ENCODE measurements around the gene SH3TC1.

DNA sequence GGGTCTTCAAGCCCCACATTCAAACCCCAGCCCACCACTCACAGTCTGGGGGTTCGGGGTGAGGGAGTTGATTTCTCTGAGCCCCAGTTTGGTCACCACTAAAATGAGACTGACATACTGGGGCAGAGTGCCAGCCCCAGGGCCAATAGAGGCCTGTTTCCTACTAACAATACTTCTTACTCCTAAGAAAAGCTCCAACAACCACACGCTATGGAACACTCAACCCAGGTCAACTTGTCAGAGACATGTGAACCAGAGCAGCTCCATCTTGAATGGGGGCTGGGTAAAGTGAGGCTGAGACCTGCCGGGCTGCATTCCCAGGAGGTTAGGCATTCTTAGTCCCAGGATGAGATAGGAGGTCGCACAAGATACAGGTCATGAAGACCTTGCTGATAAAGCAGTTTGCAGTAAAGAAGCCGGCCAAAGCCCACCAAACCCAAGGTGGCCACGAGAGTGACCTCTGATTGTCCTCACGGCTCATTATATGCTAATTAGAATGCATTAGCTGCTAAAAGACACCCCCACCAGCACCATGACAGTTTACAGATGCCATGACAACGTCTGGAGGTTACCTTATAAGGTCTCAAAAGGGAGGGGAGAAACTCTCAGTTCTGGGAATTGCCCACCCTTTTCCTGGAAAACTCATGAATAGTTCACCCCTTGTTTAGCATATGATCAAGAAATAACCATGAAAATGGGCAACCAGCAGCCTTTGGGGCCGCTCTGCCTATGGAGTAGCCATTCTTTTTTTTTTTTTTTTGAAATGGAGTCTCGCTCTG, 43.9 kb downstream of the SH3TC1 start:
- no peak for TF ChIP-seq MAZ (IDR thresholded peaks at IDR 0.05; ENCODE audit: borderline replicate concordance, low read depth, low read length)
- no peak for TF ChIP-seq MAZ (CRISPR knock-in tag; IDR thresholded peaks at IDR 0.05; ENCODE audit: low read depth)
- TF ChIP-seq, protein P1, sequence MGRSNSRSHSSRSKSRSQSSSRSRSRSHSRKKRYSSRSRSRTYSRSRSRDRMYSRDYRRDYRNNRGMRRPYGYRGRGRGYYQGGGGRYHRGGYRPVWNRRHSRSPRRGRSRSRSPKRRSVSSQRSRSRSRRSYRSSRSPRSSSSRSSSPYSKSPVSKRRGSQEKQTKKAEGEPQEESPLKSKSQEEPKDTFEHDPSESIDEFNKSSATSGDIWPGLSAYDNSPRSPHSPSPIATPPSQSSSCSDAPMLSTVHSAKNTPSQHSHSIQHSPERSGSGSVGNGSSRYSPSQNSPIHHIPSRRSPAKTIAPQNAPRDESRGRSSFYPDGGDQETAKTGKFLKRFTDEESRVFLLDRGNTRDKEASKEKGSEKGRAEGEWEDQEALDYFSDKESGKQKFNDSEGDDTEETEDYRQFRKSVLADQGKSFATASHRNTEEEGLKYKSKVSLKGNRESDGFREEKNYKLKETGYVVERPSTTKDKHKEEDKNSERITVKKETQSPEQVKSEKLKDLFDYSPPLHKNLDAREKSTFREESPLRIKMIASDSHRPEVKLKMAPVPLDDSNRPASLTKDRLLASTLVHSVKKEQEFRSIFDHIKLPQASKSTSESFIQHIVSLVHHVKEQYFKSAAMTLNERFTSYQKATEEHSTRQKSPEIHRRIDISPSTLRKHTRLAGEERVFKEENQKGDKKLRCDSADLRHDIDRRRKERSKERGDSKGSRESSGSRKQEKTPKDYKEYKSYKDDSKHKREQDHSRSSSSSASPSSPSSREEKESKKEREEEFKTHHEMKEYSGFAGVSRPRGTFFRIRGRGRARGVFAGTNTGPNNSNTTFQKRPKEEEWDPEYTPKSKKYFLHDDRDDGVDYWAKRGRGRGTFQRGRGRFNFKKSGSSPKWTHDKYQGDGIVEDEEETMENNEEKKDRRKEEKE (IDR thresholded peaks at IDR 0.05) = no peak
- TF ChIP-seq, protein P2, sequence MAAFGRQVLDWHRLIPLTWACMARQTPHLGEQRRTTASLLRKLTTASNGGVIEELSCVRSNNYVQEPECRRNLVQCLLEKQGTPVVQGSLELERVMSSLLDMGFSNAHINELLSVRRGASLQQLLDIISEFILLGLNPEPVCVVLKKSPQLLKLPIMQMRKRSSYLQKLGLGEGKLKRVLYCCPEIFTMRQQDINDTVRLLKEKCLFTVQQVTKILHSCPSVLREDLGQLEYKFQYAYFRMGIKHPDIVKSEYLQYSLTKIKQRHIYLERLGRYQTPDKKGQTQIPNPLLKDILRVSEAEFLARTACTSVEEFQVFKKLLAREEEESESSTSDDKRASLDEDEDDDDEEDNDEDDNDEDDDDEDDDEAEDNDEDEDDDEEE (CRISPR knock-in tag; IDR thresholded peaks at IDR 0.05) = no peak
- no peak for TF ChIP-seq KLF13 (CRISPR knock-in tag; IDR thresholded peaks at IDR 0.05)
- TF ChIP-seq JUN (CRISPR knock-in tag; IDR thresholded peaks at IDR 0.05) = no peak
- TF ChIP-seq, protein P3, sequence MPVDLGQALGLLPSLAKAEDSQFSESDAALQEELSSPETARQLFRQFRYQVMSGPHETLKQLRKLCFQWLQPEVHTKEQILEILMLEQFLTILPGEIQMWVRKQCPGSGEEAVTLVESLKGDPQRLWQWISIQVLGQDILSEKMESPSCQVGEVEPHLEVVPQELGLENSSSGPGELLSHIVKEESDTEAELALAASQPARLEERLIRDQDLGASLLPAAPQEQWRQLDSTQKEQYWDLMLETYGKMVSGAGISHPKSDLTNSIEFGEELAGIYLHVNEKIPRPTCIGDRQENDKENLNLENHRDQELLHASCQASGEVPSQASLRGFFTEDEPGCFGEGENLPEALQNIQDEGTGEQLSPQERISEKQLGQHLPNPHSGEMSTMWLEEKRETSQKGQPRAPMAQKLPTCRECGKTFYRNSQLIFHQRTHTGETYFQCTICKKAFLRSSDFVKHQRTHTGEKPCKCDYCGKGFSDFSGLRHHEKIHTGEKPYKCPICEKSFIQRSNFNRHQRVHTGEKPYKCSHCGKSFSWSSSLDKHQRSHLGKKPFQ (CRISPR knock-in tag; IDR thresholded peaks at IDR 0.05; ENCODE audit: insufficient replicate concordance) = no peak
- TF ChIP-seq, protein P4, sequence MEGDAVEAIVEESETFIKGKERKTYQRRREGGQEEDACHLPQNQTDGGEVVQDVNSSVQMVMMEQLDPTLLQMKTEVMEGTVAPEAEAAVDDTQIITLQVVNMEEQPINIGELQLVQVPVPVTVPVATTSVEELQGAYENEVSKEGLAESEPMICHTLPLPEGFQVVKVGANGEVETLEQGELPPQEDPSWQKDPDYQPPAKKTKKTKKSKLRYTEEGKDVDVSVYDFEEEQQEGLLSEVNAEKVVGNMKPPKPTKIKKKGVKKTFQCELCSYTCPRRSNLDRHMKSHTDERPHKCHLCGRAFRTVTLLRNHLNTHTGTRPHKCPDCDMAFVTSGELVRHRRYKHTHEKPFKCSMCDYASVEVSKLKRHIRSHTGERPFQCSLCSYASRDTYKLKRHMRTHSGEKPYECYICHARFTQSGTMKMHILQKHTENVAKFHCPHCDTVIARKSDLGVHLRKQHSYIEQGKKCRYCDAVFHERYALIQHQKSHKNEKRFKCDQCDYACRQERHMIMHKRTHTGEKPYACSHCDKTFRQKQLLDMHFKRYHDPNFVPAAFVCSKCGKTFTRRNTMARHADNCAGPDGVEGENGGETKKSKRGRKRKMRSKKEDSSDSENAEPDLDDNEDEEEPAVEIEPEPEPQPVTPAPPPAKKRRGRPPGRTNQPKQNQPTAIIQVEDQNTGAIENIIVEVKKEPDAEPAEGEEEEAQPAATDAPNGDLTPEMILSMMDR (CRISPR knock-in tag; IDR thresholded peaks at IDR 0.05) = no peak
- TF ChIP-seq, protein P5, sequence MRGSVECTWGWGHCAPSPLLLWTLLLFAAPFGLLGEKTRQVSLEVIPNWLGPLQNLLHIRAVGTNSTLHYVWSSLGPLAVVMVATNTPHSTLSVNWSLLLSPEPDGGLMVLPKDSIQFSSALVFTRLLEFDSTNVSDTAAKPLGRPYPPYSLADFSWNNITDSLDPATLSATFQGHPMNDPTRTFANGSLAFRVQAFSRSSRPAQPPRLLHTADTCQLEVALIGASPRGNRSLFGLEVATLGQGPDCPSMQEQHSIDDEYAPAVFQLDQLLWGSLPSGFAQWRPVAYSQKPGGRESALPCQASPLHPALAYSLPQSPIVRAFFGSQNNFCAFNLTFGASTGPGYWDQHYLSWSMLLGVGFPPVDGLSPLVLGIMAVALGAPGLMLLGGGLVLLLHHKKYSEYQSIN (CRISPR knock-in tag; IDR thresholded peaks at IDR 0.05; ENCODE audit: borderline replicate concordance) = no peak

All from HepG2 (cell line).